Upper lobe of left lung (tissue), 6 donors: ENCODE data around the gene STAC. TPM values are rescaled to one million over a fixed set of nuclear protein-coding genes. Genes with fewer than 3 reads are reported as not detected.

Source experiments
- ATAC-seq, 2 donors: fragments of 200-7000 bp; cut with Tn5 transposase; one replicate each; pipeline ENCODE4 v1.9.1; 2022; ENCODE audit warnings: mild to moderate bottlenecking in 2 of 2, moderate library complexity in 2 of 2; ENCODE audit not compliant: low FRiP score in 2 of 2
- DNase-seq, 2 donors: peaks; one replicate each; pipeline ENCODE4 v3.0.0-alpha.2; 2019 to 2020
- H3K27ac ChIP-seq, 4 donors: fragments of 200-600 bp; sonication (generic); one replicate each; pipeline ENCODE4 v1.5.1; 2016 to 2019
- H3K27me3 ChIP-seq, 4 donors: fragments of 200-600 bp; sonication (generic); one replicate each; pipeline ENCODE4 v1.5.1; 2017 to 2019
- H3K36me3 ChIP-seq, 4 donors: fragments of 200-600 bp; sonication (generic); one replicate each; pipeline ENCODE4 v1.5.1; 2016 to 2019
- H3K4me1 ChIP-seq, 4 donors: fragments of 200-600 bp; sonication (generic); one replicate each; pipeline ENCODE4 v1.5.1; 2018 to 2019
- H3K4me3 ChIP-seq, 4 donors: fragments of 200-600 bp; sonication (generic); one replicate each; pipeline ENCODE4 v1.5.1; 2017 to 2019; ENCODE audit warnings: mild to moderate bottlenecking in 2 of 4, moderate library complexity in 1 of 4
- H3K9me3 ChIP-seq, 4 donors: fragments of 200-600 bp; sonication (generic); one replicate each; pipeline ENCODE4 v1.5.1; 2018 to 2019
- CTCF ChIP-seq, 6 experiments: fragments of 450-650 bp in 4 of 6; fragments of 200-600 bp in 2 of 6; sonication (generic) in 2 of 6; IDR thresholded peaks; one replicate each; pipeline ENCODE4 v1.5.1; 2016 to 2019; ENCODE audit warnings: antibody characterized with exemption in 6 of 6
- EP300 ChIP-seq, 4 donors: sonication (generic); formaldehyde crosslinking; IDR thresholded peaks; one replicate each; pipeline ENCODE4 v1.5.1; 2017; ENCODE audit warnings: antibody characterized with exemption in 4 of 4, control low read depth in 2 of 4
- POLR2A ChIP-seq, 4 donors: fragments of 450-650 bp; IDR thresholded peaks; one replicate each; pipeline ENCODE4 v1.5.1; 2016 to 2017; ENCODE audit warnings: antibody characterized with exemption in 4 of 4, mild to moderate bottlenecking in 2 of 4
- POLR2AphosphoS5 ChIP-seq, 2 donors: sonication (generic); formaldehyde crosslinking; IDR thresholded peaks; one replicate each; pipeline ENCODE4 v1.5.1; 2017; ENCODE audit warnings: antibody characterized with exemption in 2 of 2
- WGBS, 2 donors: methylation state at CpG; one replicate each; pipeline ENCODE4 v1.1.5; 2017 to 2018; 5-methylcytosine and 5-hydroxymethylcytosine counted together
- total RNA-seq, 6 donors: library from RNA; depleted of rRNA in 4 of 6; stranded (reverse); fragments of >200 nt in 4 of 6; gene quantifications; one replicate each; pipeline versions ENCODE4 v1.1.0 to v1.2.1, GENCODE V29; 2016 to 2021
- donor health status: DM: no; HTN: no; CAD: no; lungs with moderate emphysema.
- donor health status: DM: no; HTN: yes; CAD: no; lungs with severe emphysema.

The STAC gene
- total RNA-seq, 6 donors from 2014 or later = 11.5 to 31.2 (median 23.5) TPM

GRCh38 chr3:36511791-36512486 lies 131.6 kb downstream of the STAC start:
- H3K27me3 ChIP-seq = peaks cover 0 to 2% (median 0%) of the 10 kb centered on the region in 4 donors
- H3K36me3 ChIP-seq = no peaks in the 10 kb centered on the region
- H3K27ac ChIP-seq = no peak overlapping the region
- ATAC-seq (no peak), DNase-seq (no peak)
- no peaks in the 10 kb centered on the region for H3K9me3 ChIP-seq
- no peak overlapping the region for H3K4me3 ChIP-seq
- TF ChIP-seq EP300 (IDR thresholded peaks at IDR 0.05) (no peak), POLR2A (IDR thresholded peaks at IDR 0.05) (no peak), CTCF (IDR thresholded peaks at IDR 0.05) (no peak), POLR2AphosphoS5 (IDR thresholded peaks at IDR 0.05) (no peak)
- WGBS, 2 donors = 80 to 84% methylated on average over 5 of the region's 5 CpGs
- H3K4me1 ChIP-seq = no peaks in the 10 kb centered on the region

GRCh38 chr3:36512555-36512954 lies 132.3 kb downstream of the STAC start:
- no peaks in the 10 kb centered on the region for H3K9me3 ChIP-seq
- H3K27me3 ChIP-seq = peaks cover 0 to 3% (median 0%) of the 10 kb centered on the region in 4 donors
- H3K27ac ChIP-seq = no peak overlapping the region
- TF ChIP-seq EP300 (IDR thresholded peaks at IDR 0.05) (no peak), POLR2AphosphoS5 (IDR thresholded peaks at IDR 0.05) (no peak), CTCF (IDR thresholded peaks at IDR 0.05) (no peak), POLR2A (IDR thresholded peaks at IDR 0.05) (no peak)
- H3K4me3 ChIP-seq = no peak overlapping the region
- H3K4me1 ChIP-seq = no peaks in the 10 kb centered on the region
- no peaks in the 10 kb centered on the region for H3K36me3 ChIP-seq
- WGBS, 2 donors = 79 to 92% methylated on average over 3 of the region's 3 CpGs
- ATAC-seq (no peak), DNase-seq (no peak)

- TF ChIP-seq POLR2AphosphoS5 (IDR thresholded peaks at IDR 0.05) (no peak), POLR2A (IDR thresholded peaks at IDR 0.05) (no peak), CTCF (IDR thresholded peaks at IDR 0.05) (no peak), EP300 (IDR thresholded peaks at IDR 0.05) (no peak)
These were observed 133.9 kb downstream of the STAC start for GRCh38 chr3:36514171-36514570.

GRCh38 chr3:36519682-36520081 lies 139.4 kb downstream of the STAC start:
- no peak overlapping the region for H3K4me3 ChIP-seq
- no peaks in the 10 kb centered on the region for H3K9me3 ChIP-seq
- TF ChIP-seq EP300 (IDR thresholded peaks at IDR 0.05) = no peak
- TF ChIP-seq CTCF (IDR thresholded peaks at IDR 0.05) = no peak
- TF ChIP-seq POLR2A (IDR thresholded peaks at IDR 0.05) = no peak
- no peak for TF ChIP-seq POLR2AphosphoS5 (IDR thresholded peaks at IDR 0.05)
- no peak for ATAC-seq
- no peak overlapping the region for H3K27ac ChIP-seq
- H3K27me3 ChIP-seq = peaks cover 0 to 3% (median 0%) of the 10 kb centered on the region in 4 donors
- no peaks in the 10 kb centered on the region for H3K4me1 ChIP-seq
- H3K36me3 ChIP-seq = no peaks in the 10 kb centered on the region
- no peak for DNase-seq
- WGBS, 2 donors = 87 to 90% methylated on average over 3 of the region's 3 CpGs

More at GRCh38 chr3:36514171-36514570, 133.9 kb downstream of the STAC start:
- Histone ChIP-seq H3K27ac (no peak overlapping the region), H3K36me3 (no peaks in the 10 kb centered on the region), H3K4me1 (no peaks in the 10 kb centered on the region), H3K27me3 (peaks cover 0 to 3% (median 0%) of the 10 kb centered on the region in 4 donors), H3K9me3 (no peaks in the 10 kb centered on the region), H3K4me3 (no peak overlapping the region)
- ATAC-seq (no peak), DNase-seq (no peak)
- WGBS, 2 donors = 91 to 93% methylated on average over 1 of the region's 1 CpG
